Middle frontal gyrus (tissue), 1 donor: Measurements from ENCODE around the gene ICA1.

Experiments
- DNase-seq: peaks from one replicate; pipeline ENCODE4 v3.0.0-alpha.2; 2015; ENCODE audit warnings: low spot score; ENCODE audit errors: extremely low spot score

The ICA1 gene

DNA sequence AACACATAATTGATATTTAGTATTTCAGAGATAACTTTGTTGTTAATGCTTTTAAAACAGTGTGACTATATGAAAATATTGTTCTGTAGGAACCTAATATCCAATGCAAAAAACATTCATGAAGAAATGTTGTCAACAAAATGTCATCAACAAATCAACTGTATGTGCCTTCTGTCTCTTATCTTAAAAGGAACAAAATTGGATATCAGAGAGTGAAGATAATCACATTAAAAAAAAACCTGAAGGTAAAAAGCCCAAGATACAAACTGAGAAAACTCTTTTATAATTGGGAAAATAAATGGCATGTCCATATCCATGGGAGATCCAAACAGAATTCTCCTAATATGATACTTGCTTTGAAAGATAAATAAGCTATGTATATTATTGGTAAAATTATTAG is 33.9 kb downstream of the ICA1 start:
- no peak for DNase-seq

DNA sequence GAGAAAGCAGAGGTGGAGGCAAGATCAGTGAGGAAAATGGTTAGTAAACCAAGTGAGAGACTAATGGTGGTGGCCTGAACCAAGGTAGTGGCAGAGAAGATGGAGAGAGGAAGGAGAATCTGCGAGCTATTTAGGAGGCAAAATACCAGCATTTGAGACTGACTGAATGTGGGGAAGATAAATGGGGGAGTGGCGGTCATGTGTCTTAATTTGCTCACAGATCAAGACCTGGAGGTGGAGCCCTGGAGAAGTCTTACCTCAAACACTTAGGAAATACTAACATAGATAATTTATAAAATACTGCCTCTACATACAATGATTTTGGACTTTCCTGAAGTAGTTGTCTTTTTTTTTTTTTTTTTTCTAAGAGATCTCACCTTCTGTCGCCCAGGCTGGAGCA is 34.7 kb downstream of the ICA1 start:
- DNase-seq: no peak

DNA sequence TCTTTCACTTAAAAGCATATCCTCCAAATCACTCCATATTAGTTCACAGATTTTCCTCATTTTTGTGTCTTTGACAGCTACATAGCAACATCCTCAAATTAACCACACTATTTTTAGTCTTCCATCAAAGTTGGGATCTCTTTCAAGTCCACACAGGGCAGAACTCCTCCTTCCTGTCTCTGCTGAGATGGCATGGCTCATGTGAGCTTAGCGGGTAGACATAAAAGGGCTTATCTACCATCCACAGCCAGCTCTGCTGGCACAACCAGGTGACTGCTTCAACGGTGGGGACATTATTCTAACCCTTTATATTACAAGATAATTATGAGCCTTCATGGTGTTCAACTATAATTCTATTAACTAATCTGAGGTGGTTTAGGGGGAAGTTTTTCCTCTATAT is 35.5 kb downstream of the ICA1 start:
- no peak for DNase-seq

DNA sequence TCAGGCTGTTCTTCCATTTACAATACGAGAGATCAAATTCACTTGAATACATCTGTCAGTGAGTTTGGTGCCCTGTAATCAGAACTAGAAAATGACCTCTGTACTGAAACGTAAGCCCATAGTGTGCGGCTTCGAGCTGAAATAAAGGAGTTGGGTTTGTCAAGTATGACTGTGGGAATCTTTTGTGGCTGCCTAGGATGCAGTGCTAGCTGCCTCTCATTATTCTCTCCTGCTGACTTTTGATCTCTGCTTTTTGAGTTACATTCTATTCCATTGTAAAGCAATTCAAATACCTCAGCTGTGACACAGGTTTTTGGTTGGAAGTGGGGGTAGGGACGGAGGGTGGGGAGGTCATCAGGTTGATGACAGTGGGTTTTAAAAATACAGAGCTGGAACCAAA is 40.4 kb downstream of the ICA1 start:
- no peak for DNase-seq

DNA sequence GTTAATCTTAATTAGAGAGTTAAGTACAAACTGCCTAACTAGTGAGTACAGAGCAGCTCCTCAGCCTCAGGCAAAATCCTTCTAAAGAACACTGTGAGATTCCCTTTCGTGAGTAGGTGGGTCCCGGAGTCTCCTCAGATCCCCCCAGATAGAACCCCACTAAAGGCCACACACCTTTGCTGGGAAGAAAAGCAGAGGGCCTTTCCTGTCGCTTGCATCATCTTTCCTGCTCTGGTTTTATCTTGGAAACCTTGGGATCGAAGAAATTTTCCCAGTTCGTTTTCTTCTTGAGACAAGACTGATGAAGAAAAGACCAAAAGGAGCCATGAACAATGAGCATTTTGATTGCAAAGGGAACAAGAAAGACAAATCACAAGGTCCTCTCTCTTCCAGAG is 40.9 kb downstream of the ICA1 start:
- no peak for DNase-seq

DNA sequence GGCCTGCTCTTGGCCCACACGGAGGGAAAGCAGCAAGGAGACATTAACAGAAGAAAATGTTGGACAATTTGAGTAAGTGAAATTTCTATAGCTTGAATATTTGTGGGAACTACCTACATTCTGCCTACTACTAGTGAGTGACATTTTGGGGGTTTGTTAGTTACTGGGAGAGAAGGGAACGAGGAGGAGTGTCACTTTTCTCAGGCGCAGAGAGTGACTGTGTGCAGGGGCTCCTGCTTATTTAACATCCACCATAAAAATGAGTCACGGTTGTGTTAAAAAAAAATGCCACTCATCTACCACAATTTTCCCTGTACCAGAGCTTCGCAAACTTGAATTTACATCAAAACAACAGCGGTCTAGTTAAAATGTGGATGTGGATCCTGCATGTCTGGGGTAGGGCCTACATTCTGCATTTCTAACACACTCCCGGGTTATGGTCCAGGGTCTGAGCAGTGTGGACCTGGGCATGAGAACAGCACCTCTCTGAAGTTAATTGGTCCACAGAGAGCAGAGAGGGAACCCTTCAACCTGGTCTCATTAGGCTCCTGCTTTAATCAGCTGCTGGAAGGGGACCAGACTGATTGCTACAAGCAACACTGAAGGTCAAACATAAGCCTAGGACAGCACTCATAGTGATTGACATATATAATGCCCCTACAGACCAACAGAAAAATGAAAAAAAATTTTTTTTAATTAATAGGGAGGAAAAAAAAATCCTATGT is 41.4 kb downstream of the ICA1 start:
- DNase-seq: no peak

DNA sequence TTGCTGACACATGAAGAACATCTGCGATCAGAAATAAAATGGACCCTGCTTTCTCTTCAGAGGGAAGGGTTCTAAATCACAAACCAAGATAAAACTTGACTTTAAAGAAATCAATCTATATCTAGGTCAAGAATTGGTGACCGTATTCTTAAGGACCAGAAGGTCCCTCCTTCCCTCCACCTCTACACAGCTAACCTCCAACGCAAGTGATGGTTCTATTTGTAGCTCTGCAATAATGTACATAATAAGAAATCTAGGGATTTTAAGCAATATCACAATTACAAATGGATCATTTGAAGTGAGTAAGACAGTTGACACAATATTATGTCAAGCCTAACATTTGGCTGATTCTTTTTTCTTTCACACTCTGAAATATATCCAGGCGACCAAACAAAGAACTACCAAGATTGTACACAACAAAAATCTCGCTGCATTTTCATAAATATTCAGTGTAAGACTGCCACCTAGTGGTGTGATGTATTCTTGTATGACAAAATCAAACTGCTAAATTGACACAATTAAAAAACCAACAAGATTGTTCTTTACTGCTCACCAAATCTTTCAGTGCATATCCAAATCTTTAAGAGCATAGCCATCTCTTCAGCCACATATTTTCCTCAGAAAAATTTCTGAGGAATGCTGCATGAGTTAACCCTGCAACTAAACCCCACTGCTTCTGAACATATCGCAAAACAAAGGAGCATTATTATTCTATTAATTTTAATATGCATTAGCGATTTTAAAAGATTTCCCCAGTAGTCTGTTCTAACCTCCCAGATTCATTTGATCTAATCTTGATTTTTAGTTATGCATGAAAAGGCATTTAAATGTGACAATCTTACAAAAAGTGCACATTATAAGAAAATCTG is 44.5 kb downstream of the ICA1 start:
- DNase-seq: peak; percentile 69

DNA sequence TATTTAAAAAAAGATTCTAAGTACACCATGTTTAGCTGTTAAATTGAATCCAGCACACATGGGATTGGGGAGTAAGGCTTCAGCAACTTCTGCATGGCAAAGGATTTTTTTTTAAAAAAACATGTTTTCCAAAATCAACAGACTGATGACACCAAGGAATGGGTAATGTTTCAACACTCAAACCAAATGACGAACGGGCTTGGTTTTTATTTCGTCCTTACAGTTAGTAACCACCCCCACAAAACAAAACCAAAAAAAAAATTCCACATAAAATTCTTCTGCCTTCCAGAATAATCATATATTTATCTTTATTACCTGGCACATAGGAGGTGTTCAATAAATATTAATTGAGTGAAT is 45.7 kb downstream of the ICA1 start:
- no peak for DNase-seq

DNA sequence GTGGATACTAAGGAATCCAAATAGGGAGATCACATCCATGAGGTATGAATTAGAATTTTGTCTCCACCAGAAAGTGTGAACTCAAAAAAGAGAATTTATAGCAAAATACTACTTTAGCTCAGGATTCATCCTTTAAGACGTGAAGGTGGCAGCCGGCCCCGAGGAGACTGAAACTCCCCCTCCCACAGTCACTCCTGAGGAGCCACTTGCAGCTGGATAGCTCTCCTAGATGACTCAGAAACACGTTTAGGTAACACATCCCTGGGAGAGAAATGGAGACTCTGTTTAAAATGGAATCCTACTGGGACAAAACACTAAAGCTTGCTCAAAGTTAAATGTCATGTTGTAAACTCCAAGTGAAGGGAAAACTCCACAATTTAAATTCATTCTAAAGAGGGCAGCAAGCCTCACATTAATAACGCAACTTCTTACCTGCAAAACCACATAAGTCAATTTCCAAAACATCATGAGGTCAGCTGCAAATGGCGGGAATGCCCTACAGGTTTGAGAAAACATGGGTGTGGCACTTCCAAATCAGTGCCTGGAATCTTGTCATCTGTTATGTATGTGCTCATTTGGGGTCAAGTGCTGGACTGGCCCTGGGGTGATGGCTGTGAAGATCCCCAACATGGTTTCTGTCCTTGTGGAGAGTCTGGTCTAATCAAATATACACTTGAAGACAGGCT is 46.2 kb downstream of the ICA1 start:
- no peak for DNase-seq

DNA sequence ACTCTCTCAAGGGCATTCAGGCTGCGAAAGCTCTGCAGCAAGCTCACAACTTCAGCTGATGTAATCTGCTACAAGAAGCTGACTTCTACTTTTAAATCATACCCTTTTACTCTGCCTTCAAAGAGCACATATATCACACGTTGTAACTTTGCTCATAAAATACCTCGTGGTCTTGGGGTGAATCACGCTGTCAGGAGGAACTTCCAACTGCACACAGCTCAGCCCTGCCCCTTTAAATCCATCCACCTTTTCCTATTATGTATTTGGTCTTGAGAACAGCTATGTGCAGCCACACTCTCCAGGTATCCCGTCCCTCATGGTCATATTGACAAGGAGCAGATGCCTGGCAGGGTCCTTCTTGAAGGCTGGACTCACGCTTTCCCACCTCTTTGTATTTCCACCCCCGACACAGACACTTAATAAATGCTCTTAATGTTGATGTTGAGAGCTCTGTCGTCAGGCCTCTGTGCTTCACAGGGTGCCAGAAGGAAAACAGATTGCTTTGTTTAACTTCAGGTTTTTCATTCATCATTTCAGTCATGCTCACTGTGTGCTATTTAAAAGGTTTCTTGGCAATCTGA is 47.6 kb downstream of the ICA1 start:
- no peak for DNase-seq

DNA sequence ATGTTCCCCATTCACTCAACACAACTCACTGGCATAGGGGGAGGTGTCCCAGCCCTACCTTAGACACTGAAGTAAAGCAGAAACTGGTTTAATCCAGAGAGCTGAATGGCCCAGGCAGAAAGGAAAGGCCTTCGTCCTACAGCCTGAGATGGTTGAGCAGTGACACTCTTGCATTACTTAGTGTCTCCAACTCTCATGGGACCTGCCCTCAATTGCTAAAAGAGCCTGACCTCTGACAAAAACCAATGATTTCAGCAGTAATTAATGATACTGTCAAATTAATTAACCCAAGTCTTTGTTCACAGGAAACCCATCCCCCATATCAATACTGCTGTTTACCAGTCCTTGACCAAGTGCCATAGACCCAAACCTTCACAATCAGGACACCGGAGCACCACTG is 48.6 kb downstream of the ICA1 start:
- DNase-seq: no peak

DNA sequence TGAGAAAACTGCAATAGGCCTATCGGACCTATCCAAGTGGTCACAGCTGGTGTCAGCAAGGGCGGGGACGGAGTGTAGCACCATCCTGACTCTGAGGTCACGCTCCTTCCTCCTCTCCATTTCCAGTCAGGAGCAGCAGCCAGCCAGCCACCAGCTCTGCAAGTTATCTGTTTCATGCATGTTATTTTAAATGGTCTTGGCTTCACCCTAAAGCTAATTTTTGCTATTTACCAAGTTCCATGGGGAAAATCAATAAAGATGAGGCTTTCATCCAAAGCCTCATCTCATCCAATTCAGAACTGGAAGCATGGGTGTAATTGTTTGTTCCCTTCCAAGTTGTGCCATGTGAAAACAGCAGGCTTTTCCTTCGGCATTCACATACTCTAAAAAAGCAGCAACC is 49.3 kb downstream of the ICA1 start:
- DNase-seq: peak; percentile 40

DNA sequence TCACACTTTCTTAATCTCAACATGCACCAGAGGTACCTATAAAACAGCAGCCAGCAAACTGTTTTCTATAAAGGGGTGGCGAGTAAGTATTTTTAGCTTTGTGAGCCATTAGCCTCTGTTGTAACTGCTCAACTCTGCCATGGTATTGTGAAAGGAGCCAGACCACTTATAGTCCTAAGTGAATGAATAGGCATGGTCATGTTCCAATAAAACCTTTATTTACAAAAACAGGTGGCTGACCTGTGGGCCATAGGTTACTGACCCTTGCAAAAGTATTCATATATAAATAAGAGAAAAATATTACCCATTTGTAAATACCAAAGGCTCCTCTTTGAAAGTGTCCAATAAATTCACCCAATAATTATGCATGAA is 50.3 kb downstream of the ICA1 start:
- DNase-seq: no peak

DNA sequence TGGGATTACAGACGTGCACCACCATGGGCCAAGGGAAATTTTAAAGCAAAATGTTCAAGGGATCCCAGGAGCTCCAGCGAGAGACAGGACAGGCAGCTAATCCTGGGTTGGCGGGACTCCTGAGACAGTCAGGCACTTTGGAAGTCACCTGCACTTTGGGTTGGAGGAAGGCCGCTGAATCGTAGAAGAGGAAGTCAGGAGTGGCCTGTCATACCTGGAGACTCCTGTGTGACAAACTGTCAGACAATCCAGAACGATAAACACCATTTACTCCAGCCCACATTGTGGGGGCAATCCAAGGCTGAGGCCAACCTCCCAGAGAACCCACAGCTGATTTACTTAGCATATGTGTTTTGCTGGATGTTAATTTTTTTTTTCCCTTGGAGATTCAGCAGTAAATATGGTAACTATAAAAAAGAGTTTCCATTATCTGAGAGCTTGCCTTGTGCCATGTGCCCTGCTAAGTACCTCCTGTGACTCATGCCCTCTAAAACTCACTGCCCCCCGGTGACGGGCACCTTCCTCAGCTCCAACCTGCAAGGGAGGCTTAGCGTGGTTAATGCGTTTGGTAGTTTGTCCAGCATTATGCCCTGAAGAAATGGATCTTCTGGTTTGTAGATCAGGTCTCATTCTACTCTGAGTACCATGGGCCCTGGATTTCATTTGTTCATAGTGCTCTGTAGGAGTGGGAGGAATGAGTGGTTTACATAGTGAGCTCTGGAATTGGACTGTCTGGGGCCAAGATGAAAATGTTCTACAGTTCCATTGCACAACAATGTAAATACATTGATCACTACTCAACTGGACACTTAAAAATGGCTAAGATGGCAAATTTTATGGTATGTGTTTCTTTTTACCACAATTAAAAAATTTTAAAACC is 50.9 kb downstream of the ICA1 start:
- no peak for DNase-seq

DNA sequence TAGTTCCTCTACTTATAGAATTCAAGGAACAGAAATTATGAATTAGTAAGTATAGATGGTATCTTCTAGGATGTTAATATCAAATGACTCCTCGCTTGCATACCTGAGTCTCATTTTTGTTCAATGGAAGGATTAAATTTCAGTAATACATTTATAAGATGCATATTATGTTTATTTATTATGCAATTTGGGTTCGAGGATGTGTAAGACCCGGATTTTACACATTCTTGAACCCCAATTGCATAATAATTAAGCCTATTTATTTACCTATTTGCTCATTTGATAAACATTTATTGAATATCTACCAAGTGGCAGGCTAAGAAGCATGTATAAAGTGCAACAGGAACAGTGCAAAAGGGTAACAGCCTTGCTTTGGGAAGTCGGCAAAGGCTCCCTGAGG is 52.6 kb downstream of the ICA1 start:
- DNase-seq: no peak

DNA sequence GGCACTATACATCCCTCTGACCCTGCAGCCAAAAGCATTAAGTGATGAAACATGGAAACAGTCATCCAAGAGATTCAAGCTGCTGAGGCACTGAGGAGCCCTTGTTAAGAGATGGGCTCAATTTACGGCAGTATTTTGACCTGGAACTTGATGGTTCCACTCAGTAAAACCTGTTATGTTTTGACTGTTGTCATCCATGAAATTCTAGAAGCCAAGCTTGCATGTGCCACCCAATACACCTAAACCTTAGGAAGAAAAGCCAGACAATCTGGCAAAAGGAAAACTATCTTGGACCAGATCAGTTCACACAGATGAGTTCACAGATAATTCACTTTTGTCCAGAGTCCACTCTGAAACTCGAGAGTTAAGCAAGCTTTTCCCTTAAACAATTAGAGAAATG is 53.2 kb downstream of the ICA1 start:
- DNase-seq: no peak

DNA sequence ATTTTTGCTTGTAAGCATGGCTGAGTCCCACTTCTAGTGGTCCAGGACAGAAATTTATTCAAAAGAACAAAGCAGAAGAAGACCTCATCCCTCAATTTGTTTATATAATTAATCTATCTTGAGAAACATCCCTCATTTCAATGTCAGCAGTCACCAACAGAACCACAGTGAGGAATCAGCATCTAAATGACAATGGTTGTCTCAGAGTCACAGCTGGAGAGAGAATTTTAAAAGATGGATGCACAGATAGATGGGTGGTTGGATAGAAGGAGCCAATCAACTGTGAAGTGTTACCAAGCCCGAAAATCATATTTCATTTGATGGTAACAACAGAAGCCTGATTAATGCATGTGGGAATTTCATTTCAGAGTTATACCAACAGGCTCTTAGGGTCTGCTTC is 55.0 kb downstream of the ICA1 start:
- no peak for DNase-seq

DNA sequence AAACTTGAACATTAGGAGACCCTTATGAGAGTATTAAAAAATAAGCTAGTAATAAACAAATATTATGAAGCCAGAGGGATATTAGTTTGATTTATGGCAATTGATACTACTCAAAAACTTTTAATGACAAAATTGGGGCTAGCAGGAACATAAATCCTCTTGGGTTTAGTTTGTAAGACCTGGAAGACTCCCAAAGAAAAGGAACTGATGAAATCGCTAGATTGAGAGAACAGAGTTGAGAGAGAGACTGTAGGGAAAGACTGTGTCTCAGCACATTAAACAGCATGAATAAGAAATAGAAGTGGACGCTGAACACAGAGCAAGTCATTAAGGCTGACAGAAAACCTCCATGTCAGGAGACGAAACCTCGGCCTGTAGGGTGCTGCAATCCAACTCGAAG is 56.4 kb downstream of the ICA1 start:
- no peak for DNase-seq

DNA sequence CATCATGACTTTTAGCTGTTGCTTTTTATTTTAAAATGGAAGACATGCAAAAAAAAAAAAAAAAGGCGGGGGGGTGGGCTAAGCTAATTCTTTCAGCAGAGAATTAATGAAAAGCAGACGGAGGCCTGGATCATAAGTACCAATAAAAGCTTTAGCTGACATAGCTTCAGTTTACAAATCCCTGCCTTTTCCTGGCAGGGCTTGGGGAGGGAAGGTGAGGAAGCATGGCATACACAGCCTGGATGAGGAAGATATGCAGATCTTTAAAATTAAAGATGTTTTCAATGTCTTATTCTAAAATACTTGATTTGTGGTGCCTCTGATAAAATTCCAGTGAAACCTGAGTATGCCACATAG is 57.0 kb downstream of the ICA1 start:
- DNase-seq: no peak

DNA sequence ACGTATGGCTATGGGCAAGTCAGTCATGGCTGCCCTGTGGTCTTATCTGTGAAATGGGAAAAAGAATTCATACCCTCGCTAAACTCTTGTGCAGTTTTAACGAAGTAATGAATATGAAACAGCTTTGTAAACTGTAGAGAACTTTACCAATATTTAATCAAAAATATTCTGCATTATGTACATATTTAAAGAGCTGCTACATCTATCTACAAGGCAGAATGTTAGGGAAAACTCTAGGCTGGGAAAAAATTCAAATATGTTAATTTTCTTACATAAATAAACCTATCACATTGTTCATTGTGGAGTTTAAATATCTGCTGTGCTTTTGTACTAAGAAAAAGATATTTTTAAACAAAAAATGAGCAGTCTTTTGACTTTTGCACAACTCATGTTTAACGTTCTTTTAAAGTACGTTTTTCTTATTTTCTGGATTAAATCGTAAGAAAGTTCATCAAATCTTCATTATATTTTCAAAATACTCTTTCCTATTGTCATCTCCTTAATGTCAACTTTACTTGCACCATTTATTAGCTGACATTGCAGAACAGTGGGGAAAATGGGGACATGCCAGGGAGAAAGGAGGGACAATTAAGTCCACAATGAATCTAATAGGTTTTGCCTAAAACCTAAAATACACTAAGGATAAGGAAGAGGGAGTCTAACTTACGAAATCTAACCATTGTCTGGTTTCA is 57.5 kb downstream of the ICA1 start:
- DNase-seq: no peak
